Measurements from ENCODE around the gene VAMP1.

DNA sequence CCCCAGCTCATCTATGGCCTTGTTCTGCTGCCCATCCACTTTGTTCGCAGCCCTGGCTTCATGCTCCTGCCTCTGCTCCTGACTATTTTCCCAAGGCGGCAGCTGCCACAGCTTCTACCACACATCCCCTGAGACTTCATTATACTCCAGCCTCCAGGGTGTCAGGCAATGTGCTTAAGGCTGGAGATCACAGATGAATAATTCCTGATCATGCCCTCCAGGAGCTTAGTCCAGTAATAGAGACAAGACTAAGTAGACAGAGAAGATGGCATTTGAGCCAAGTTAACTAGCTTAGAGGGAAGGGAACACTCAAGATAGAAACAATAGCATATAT is 11.5 kb downstream of the VAMP1 start:
- TF ChIP-seq TAF1 (IDR thresholded peaks at IDR 0.05; ENCODE audit: borderline replicate concordance, insufficient read depth, low read length) (no peak), POLR2AphosphoS5 (IDR thresholded peaks at IDR 0.05; ENCODE audit: low read depth, low read length) (no peak)
